GM21423 (cell line): ENCODE measurements around the gene DDX23.

ENCODE experiments used
- ATAC-seq: cut with Tn5 transposase; IDR thresholded peaks from one replicate; pipeline ENCODE4 v1.9.1; 2021; ENCODE audit warnings: mild to moderate bottlenecking, moderate library complexity; ENCODE audit not compliant: unreplicated experiment

DDX23 gene

DNA sequence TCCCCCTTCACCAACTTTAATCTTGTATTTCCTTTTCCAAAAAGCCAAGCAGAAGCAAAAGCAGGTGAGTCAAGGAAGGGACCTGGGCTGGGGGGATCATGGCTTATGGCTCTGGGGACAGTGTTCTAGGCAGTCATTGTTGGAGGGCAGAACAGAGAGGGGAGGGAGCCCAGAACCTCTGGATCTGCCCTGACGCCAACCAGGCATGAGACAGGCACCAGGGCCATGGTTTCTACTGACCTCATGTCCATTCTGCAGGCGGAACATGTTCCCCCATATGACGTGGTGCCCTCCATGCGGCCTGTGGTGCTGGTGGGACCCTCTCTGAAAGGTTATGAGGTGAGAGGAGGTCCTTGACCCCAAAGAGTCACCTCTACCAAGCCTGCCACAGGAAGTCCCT, 27.1 kb downstream of the DDX23 start:
- no peak for ATAC-seq

- no peak for ATAC-seq
Observed at GRCh38 chr12:48824112-48824511, 27.9 kb downstream of the DDX23 start.

DNA sequence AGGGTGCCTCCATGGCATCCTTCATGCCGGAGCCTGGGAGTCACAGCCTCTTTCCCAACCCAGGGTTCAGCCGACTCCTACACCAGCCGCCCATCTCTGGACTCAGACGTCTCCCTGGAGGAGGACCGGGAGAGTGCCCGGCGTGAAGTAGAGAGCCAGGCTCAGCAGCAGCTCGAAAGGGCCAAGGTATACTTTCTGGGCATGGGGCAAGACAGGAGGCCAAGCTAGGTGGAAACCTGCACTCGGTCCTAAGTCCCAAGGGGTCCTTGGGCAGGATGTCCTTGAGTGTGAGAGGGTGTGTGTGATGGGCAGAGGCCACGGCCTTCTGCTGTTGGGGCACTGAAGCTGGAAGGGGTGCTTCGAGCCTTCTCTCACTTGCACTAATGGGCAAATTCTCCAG, 28.7 kb downstream of the DDX23 start:
- no peak for ATAC-seq

DNA sequence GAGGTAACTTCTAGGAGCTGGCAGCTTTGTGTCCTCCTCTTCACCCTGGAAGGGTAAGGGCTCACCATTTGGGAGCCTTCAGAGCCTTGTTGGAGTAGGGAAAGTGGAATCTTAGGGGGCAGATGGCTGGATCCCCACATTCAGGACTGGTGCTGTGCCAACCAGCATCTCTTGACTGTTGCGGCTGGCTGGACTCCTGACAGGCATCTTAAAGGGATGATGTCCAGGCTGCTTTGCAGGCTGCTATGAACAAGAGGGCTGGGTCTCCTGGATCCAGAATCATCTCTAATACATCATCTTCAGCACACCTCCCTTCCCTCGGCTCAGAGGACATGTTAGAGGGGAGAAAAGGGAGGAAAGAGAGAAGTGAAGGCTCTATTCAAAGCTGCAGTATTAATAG, 29.3 kb downstream of the DDX23 start:
- no peak for ATAC-seq

- no peak for ATAC-seq
Observed at GRCh38 chr12:48822139-48822538, 29.8 kb downstream of the DDX23 start.

GRCh38 chr12:48819986-48820725, 31.8 kb downstream of the DDX23 start:
- ATAC-seq: no peak

DNA sequence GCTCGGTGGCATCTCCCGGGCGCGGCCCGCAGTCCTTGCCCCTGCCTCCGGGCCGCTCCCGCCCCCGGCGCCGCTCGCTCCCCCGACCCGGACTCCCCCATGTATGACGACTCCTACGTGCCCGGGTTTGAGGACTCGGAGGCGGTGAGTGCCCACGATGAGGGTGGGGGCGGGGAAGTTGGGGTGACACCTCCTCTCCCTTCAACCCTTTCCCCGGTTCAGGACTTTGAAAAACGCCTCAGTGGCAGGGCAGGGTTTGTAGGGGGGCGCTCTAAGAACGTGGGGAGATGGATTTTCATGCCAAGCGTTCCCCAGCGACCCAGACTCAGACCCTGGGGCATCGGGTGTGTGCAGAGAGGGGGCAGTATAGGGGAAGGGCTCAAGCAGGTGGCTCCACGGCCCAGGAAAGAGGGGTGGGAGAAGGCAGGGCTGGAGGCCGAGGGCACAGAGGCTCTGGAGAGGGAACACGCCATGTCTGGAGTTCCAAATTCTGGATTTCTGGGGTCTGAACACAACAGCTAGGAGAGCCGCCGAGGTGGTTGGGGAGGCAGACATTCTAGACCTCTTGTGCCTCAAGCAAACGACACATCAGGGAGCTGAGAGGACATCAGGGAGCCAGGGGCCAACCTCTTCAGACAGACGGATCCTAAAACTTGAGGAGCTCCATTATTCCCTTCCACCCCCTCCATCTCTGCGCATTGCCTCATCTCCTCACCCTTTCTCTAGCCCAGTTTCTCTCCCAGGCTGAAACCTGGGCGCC, 33.0 kb downstream of the DDX23 start:
- ATAC-seq: no peak

DNA sequence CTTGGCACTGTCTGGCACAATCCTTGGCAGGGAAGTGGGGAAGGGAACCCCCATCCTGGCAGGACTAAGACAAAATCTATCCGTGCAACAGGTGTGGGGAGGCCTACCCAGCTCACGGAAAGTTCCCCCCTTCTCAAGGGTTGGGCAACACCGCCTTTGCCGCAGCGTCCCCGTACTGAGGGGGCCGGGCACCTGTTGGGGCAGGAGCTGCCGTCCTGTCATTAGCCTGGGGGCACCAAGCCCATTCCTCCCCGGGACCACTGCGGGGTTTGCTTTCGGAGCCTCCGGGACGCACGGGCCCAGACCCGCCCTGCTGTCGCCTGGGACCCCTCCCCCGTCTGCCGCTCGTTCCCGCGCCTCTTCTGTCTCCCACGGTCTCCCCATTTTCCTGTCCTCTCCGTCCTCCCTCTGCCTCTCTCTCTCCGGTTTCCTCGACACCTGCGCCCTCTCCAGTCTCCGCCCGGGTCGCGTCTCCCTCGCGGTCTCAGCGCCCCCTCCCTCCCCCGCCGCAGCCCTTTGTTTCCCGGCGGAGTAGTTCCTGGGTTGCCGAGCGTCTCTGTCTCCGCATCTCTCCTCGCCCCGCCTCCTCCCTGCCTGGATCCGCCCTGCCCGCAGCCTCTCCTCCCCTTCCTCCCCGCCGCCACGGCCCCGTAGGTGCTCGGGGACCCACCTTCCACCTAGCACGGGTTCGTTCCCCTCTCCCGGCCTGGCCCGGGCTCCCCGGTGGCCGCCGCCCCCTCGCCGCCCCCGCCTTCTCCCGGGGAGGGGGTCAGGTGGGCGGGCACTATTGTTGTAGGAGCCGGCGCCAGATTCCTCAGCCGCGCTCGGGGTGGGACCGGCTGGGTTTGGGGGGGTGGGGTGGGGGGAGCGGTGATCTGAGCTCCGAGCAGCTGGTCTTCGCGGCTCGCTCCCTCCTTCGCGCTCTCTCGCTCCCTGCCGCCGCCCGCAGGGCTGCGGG, 33.8 kb downstream of the DDX23 start, which contains the start of gene CACNB3:
Gene CACNB3, plus strand, starts transcription at position 624 of the 958 bp plus-strand sequence. CDS start 434 bp downstream, outside the sequence.
- ATAC-seq: peak; percentile 34

DNA sequence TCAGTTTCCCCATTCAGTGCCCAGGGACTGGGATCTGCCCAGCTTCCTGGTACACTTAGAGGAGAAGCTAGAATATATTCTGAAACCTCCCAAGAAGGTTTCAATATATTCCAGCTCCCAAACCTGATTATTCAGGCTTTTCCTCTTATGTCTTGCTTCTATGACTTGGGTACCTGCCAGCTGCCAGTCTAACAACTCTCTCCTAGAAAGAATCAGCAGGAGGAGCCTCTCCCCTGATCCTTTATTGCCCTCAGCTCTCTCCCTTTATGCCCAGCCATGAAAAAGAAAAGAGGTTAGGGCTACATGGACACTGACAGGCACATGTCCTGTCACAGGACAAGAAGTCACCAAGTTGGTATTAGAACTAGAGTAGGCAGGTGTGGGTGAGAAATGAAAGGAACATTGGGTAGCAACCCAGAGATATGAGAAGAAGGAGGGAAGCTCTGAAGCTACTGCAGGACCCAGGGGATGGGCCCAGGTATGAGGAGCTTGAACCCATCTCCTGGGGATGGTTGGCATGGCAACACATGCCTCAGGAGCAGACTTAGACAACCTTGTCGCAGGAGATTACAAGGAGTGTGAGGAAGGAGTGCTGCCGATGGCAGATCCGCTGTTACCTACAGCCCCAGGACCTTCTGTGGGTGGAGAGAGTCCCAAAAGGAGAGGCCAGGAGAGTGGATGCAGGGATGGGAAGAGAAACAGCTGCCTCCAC, 35.7 kb downstream of the DDX23 start:
- ATAC-seq: no peak

DNA sequence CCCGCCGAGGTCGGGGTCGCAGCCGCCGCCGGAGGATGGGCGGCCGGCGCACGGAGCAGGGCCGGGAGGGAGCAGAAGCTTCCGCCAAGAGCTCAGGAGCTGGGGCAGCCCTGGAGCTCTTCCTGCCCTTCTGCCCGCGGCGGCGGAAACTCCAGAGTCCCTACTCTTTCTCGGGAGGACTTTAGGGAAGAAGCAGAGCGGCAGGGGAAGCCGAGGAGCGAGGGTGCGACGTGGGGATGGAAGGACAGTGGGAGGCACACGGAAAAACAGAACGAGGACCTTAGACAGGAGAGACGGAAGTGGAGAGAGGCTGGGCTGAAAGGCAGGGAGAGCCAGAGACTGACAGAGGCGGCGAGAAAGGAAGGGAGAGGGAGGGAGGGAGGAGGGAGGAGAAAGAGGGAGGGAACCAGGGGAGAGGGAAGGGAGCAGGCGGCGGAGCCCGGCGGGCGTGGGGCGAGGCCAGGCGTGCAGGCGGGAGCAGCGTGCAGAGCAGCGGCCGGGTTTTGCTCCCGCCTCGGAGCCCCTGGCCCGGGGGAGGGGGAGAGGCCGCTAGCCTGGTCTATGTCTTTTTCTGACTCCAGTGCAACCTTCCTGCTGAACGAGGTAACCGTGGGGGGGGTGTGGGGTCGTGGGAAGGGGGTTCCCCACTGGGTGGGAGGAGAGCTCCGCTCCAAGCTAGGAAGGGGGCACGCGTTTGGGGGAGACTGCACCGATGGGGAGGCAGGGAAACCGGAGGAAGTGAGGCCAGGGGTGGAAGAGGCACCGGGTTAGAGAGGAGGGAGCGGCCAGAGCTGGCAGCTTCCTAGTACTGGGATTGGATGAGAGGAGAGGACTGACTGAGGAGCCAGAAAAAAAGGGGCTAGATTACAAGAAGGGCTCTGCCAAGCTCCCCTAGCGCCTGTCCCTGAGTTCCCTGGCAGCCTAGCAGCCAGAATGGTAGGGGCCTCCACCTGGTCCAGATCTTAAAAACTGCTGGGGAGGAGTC, 36.5 kb downstream of the DDX23 start:
- peak; percentile 30 for ATAC-seq

- peak; percentile 69 for ATAC-seq
Observed at GRCh38 chr12:48814262-48815125, 37.5 kb downstream of the DDX23 start.

GRCh38 chr12:48813465-48814261, 38.3 kb downstream of the DDX23 start:
- ATAC-seq: no peak

- ATAC-seq: no peak
Observed at GRCh38 chr12:48812389-48812788, 39.6 kb downstream of the DDX23 start.

GRCh38 chr12:48811437-48812090, 40.4 kb downstream of the DDX23 start:
- ATAC-seq: no peak

DNA sequence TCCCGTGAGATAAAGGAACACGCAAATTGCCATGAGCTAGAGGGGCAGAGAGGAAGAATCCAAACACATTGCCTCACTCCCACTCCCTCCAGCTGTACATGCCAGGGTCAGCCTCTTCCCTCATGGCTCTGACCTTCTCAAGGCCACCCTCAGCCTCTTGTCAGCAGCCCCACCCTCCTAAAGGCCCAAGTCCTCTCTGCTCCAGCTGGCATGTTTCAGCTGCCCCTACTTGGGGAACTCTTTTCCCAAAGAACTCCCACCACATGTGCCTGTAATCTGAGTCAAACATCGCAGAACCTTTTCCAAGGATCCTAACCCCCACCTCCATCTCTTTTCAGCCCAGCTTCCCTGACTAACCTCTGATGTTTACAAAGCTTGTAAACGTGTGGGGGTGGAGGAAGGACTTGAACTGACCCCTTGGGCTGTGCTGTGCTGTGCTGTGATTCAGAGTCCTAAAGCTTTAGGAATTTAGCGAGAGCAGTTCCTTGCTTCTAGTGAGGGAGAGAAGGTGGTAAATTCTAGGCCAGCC, 41.0 kb downstream of the DDX23 start:
- ATAC-seq: no peak

DNA sequence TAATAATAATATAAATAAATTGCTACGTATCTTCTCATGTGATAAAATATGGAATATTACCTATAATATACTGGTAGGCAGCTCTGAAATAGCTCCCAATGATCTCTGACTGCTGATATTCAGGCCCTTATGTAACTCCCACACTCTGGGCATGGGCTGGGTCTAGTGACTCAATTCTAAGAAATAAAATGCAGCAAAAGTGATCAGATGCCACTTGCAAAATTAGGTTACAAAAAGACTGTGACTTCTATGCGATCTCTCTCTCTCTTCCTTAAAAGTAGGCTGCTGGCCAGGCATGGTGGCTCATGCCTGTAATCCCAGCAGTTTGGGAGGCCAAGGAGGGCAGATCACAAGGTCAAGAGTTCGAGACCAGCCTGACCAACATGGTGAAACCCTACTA, 44.0 kb downstream of the DDX23 start:
- ATAC-seq: no peak

DNA sequence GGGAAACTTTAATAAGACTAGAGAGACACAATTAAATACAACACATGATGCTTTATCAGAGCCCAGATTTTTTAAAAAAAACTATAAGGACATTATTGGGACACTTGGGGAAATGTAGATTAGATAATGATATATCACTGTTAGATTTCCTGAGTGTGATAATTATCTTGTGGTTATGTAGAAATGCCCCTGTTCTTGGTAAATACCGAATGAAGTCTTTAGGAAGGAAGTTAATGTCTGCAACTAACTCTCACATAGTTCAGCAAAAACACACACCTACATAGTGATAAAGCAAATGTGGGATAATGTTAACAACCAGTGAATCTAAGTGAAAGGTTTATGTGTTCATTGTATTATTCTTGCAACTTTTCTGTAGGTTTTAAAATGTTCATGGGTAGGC, 48.3 kb downstream of the DDX23 start:
- no peak for ATAC-seq
